SK-N-SH (cell line): ENCODE data around the gene KLHL2. TPM values are rescaled to one million over a fixed set of nuclear protein-coding genes. Genes with fewer than 3 reads are reported as not detected.
A peak's percentile ranks its signal among the peaks of the same experiment; 100 is the strongest.

Experiments
- CTCF ChIA-PET: fragments of 300-600, 350-600 bp; formaldehyde crosslinking; extraction: SDS; loops from one replicate; lab custom pipeline; 2021; lab: Yijun Ruan, JAX
- POLR2A ChIA-PET: fragments of 350-600 bp; sonication (Branson Sonifier 250); formaldehyde crosslinking; extraction: SDS; loops from one replicate; lab custom pipeline; 2020; ENCODE audit warnings: antibody characterized with exemption, inconsistent platforms; lab: Yijun Ruan, JAX
- DNase-seq: peaks from one replicate; pipeline ENCODE4 v3.0.0; 2012
- H2AFZ ChIP-seq: fragments of 200-600 bp; sonication (generic); 2 replicates; pipeline ENCODE4 v1.8.1; 2016; ENCODE audit warnings: antibody characterized with exemption, mild to moderate bottlenecking, low read depth
- H3F3A ChIP-seq: fragments of 200-600 bp; sonication (generic); replicated peaks from 2 replicates; pipeline ENCODE3; 2016; ENCODE audit warnings: antibody characterized with exemption, mild to moderate bottlenecking; ENCODE audit not compliant: insufficient read depth
- H3K27ac ChIP-seq, 2 experiments: fragments of 200-500 bp in 1 of 2; fragments of 200-600 bp in 1 of 2; sonication (Bioruptor generic) in 1 of 2; sonication (generic), shearing (Covaris generic) in 1 of 2; 2 replicates each; pipeline versions ENCODE4 v1.5.1 to v1.6.1; 2014 to 2016; ENCODE audit warnings: low read depth in 2 of 2, inconsistent platforms in 1 of 2, low read length in 1 of 2, mild to moderate bottlenecking in 1 of 2, mixed read lengths in 1 of 2
- H3K27me3 ChIP-seq: fragments of 200-600 bp; sonication (generic), shearing (Covaris generic); 2 replicates; pipeline ENCODE4 v1.6.1; 2016; ENCODE audit warnings: mixed run types; ENCODE audit not compliant: insufficient read depth
- H3K36me3 ChIP-seq, 2 experiments: fragments of 200-500 bp in 1 of 2; fragments of 200-600 bp in 1 of 2; sonication (Bioruptor generic) in 1 of 2; sonication (generic) in 1 of 2; replicated peaks in 1 of 2; 2 replicates each; pipeline versions ENCODE3 to v1.5.1; 2014 to 2016; ENCODE audit warnings: low read length in 1 of 2, mild to moderate bottlenecking in 1 of 2; ENCODE audit not compliant: insufficient read depth in 2 of 2, control insufficient read depth in 1 of 2
- H3K4me1 ChIP-seq, 2 experiments: fragments of 200-500 bp in 1 of 2; fragments of 200-600 bp in 1 of 2; sonication (Bioruptor generic) in 1 of 2; sonication (generic), shearing (Covaris generic) in 1 of 2; 2 replicates each; pipeline versions ENCODE4 v1.5.1 to v1.6.1; 2014 to 2016; ENCODE audit warnings: low read depth in 1 of 2, low read length in 1 of 2, mixed run types in 1 of 2; ENCODE audit not compliant: insufficient read depth in 2 of 2, control insufficient read depth in 1 of 2
- H3K4me2 ChIP-seq: fragments of 200-600 bp; sonication (generic), shearing (Covaris generic); 2 replicates; pipeline ENCODE4 v1.6.1; 2017; ENCODE audit warnings: mixed run types
- H3K4me3 ChIP-seq, 2 experiments: fragments of 200-500 bp in 1 of 2; fragments of 200-600 bp in 1 of 2; sonication (Bioruptor generic) in 1 of 2; sonication (generic), shearing (Covaris generic) in 1 of 2; 2 replicates each; pipeline versions ENCODE4 v1.5.1 to v1.8.1; 2014 to 2016; ENCODE audit warnings: low read depth in 2 of 2, inconsistent platforms in 1 of 2, low read length in 1 of 2, mild to moderate bottlenecking in 1 of 2, mixed read lengths in 1 of 2, moderate library complexity in 1 of 2
- H3K79me2 ChIP-seq: fragments of 200-600 bp; sonication (generic); 2 replicates; pipeline ENCODE4 v1.8.1; 2017; ENCODE audit warnings: mild to moderate bottlenecking; ENCODE audit not compliant: insufficient read depth
- H3K9ac ChIP-seq: fragments of 200-600 bp; sonication (generic); 2 replicates; pipeline ENCODE4 v1.6.1; 2017; ENCODE audit warnings: mixed run types
- H3K9me2 ChIP-seq: fragments of 200-600 bp; sonication (generic); 2 replicates; pipeline ENCODE4 v1.6.1; 2017; ENCODE audit warnings: mixed run types
- H3K9me3 ChIP-seq: fragments of 200-600 bp; sonication (generic); 2 replicates; pipeline ENCODE4 v1.6.1; 2017; ENCODE audit warnings: mixed run types, mild to moderate bottlenecking, moderate library complexity
- H4K20me1 ChIP-seq: fragments of 200-600 bp; sonication (generic); 2 replicates; pipeline ENCODE4 v1.6.1; 2017; ENCODE audit warnings: mild to moderate bottlenecking, mixed run types; ENCODE audit not compliant: insufficient read depth
- CHD2 ChIP-seq: fragments of 150-350 bp; IDR thresholded peaks from 2 replicates; pipeline ENCODE4 v1.6.1; 2018; ENCODE audit warnings: low read length; ENCODE audit not compliant: partially characterized antibody
- EP300 ChIP-seq, 2 experiments: IDR thresholded peaks; 2 replicates each; pipeline versions ENCODE4 v1.4.0 to v1.6.1; 2012; ENCODE audit warnings: borderline replicate concordance in 1 of 2, low read depth in 1 of 2, low read length in 1 of 2
- FOSL2 ChIP-seq: IDR thresholded peaks from 2 replicates; pipeline ENCODE4 v1.4.0; 2012; ENCODE audit warnings: low read depth, mild to moderate bottlenecking, moderate library complexity, borderline replicate concordance
- FOXJ3 ChIP-seq: sonication (generic); formaldehyde crosslinking; IDR thresholded peaks from 2 replicates; pipeline ENCODE4 v1.5.1; 2020; ENCODE audit warnings: mild to moderate bottlenecking, missing genetic modification reagents
- FOXM1 ChIP-seq: IDR thresholded peaks from 2 replicates; pipeline ENCODE4 v1.4.0; 2012; ENCODE audit warnings: low read depth, mild to moderate bottlenecking
- MAX ChIP-seq: IDR thresholded peaks from 2 replicates; pipeline ENCODE4 v1.4.0; 2012; ENCODE audit warnings: low read depth
- MEF2A ChIP-seq: IDR thresholded peaks from 2 replicates; pipeline ENCODE4 v1.4.0; 2012; ENCODE audit warnings: low read depth, borderline replicate concordance
- MXI1 ChIP-seq: IDR thresholded peaks from 2 replicates; pipeline ENCODE4 v1.6.1; 2012; ENCODE audit warnings: mild to moderate bottlenecking, low read depth, low read length, improper control_type of control experiment
- NFIC ChIP-seq: IDR thresholded peaks from 2 replicates; pipeline ENCODE4 v1.4.0; 2012; ENCODE audit warnings: borderline replicate concordance
- NRF1 ChIP-seq: IDR thresholded peaks from 2 replicates; pipeline ENCODE4 v1.6.1; 2012; ENCODE audit warnings: low read depth, mild to moderate bottlenecking, low read length
- RAD21 ChIP-seq: IDR thresholded peaks from 2 replicates; pipeline ENCODE4 v1.6.1; 2012; ENCODE audit warnings: mild to moderate bottlenecking, low read length
- RFX5 ChIP-seq: IDR thresholded peaks from 2 replicates; pipeline ENCODE4 v1.6.1; 2012; ENCODE audit warnings: mild to moderate bottlenecking, improper control_type of control experiment, low read length
- RXRA ChIP-seq: IDR thresholded peaks from 2 replicates; pipeline ENCODE4 v1.4.0; 2012; ENCODE audit warnings: low read depth, mild to moderate bottlenecking, borderline replicate concordance
- SIN3A ChIP-seq: IDR thresholded peaks from 2 replicates; pipeline ENCODE4 v1.6.1; 2012; ENCODE audit warnings: low read depth, mild to moderate bottlenecking, low read length, moderate library complexity, borderline replicate concordance
- SMC3 ChIP-seq: IDR thresholded peaks from 2 replicates; pipeline ENCODE4 v1.6.1; 2012; ENCODE audit warnings: low read depth, low read length, improper control_type of control experiment
- TEAD4 ChIP-seq: IDR thresholded peaks from 2 replicates; pipeline ENCODE4 v1.4.0; 2012; ENCODE audit warnings: mild to moderate bottlenecking, borderline replicate concordance; ENCODE audit not compliant: insufficient read depth
- YY1 ChIP-seq: IDR thresholded peaks from 2 replicates; pipeline ENCODE4 v1.4.0; 2012; ENCODE audit warnings: low read depth, mild to moderate bottlenecking
- WGBS: methylation state at CpG from one replicate; pipeline ENCODE4 v1.1.6; 2017; ENCODE audit warnings: low lambda C conversion rate; 5-methylcytosine and 5-hydroxymethylcytosine counted together
- polyA plus RNA-seq, 3 experiments: library from polyadenylated mRNA; depleted of rRNA; stranded (reverse); fragments of >200 nt; gene quantifications; 2 replicates each; pipeline ENCODE4 v1.2.3, GENCODE V29; 2012
- TF ChIP-seq, protein P1 (sequence below): fragments of 200-600 bp; sonication (generic); IDR thresholded peaks from 2 replicates; pipeline ENCODE4 v1.6.1; 2017; ENCODE audit warnings: antibody characterized with exemption, mild to moderate bottlenecking, moderate library complexity
- TF ChIP-seq, protein P2 (sequence below): IDR thresholded peaks from 2 replicates; pipeline ENCODE4; 2012
- TF ChIP-seq, protein P3 (sequence below): IDR thresholded peaks from 2 replicates; pipeline ENCODE4 v1.4.0; 2012; ENCODE audit warnings: low read depth, borderline replicate concordance

KLHL2 gene
- polyA plus RNA-seq, 1 of the 3 experiments (the other 2 are of a cell fraction): 25.0 TPM

DNA sequence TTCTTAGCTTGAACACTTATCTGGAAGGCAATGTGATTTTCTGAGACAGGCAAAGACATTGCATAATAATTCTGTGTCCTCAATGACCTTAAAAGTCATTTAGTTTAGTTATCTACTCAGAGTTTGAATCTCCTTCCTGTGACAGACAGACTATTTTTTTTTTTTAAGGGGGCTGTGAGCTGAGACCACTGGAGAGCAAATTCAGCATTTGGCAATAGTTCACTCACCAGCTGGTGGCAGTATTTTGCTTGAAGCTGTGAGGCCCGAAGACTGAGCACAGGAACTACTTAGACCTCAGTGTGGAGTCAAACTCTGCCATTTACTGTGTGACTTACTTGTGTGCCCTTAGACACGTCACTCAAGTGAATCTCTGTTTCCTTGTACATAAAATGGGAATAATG is 148.5 kb downstream of the KLHL2 start:
- Histone ChIP-seq H4K20me1 (no peaks in the 10 kb centered on the region), H3K9me2 (no peaks in the 10 kb centered on the region), H3K4me3 (no peak overlapping the region; a peak in 1 of 4 replicates), H3K9ac (no peak overlapping the region), H3F3A (no peaks in the 10 kb centered on the region), H3K4me1 (no peaks in the 10 kb centered on the region), H3K36me3 (no peaks in the 10 kb centered on the region), H3K4me2 (no peak overlapping the region), H3K27me3 (no peaks in the 10 kb centered on the region), H3K79me2 (no peaks in the 10 kb centered on the region), H3K9me3 (no peaks in the 10 kb centered on the region), H2AFZ (no peak overlapping the region), H3K27ac (no peak overlapping the region)
- TF ChIP-seq TEAD4: no peak
- TF ChIP-seq FOXM1: no peak
- TF ChIP-seq EP300 (IDR thresholded peaks at IDR 0.05; ENCODE audit: borderline replicate concordance in 1 of 2, low read depth in 1 of 2, low read length in 1 of 2): no peak
- TF ChIP-seq RAD21: peak; percentile 81
- TF ChIP-seq NFIC: no peak
- no peak for TF ChIP-seq SIN3A
- no peak for TF ChIP-seq FOSL2
- TF ChIP-seq RFX5: no peak
- no peak for TF ChIP-seq RXRA
- TF ChIP-seq MEF2A: no peak
- no peak for TF ChIP-seq FOXJ3 (CRISPR knock-in tag)
- no peak for TF ChIP-seq NRF1
- TF ChIP-seq, protein P1, sequence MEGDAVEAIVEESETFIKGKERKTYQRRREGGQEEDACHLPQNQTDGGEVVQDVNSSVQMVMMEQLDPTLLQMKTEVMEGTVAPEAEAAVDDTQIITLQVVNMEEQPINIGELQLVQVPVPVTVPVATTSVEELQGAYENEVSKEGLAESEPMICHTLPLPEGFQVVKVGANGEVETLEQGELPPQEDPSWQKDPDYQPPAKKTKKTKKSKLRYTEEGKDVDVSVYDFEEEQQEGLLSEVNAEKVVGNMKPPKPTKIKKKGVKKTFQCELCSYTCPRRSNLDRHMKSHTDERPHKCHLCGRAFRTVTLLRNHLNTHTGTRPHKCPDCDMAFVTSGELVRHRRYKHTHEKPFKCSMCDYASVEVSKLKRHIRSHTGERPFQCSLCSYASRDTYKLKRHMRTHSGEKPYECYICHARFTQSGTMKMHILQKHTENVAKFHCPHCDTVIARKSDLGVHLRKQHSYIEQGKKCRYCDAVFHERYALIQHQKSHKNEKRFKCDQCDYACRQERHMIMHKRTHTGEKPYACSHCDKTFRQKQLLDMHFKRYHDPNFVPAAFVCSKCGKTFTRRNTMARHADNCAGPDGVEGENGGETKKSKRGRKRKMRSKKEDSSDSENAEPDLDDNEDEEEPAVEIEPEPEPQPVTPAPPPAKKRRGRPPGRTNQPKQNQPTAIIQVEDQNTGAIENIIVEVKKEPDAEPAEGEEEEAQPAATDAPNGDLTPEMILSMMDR: peak; percentile 56
- no peak for TF ChIP-seq CHD2
- no peak for TF ChIP-seq MXI1
- no peak for TF ChIP-seq MAX
- TF ChIP-seq YY1: no peak
- TF ChIP-seq SMC3: peak; percentile 85
- TF ChIP-seq, protein P2, sequence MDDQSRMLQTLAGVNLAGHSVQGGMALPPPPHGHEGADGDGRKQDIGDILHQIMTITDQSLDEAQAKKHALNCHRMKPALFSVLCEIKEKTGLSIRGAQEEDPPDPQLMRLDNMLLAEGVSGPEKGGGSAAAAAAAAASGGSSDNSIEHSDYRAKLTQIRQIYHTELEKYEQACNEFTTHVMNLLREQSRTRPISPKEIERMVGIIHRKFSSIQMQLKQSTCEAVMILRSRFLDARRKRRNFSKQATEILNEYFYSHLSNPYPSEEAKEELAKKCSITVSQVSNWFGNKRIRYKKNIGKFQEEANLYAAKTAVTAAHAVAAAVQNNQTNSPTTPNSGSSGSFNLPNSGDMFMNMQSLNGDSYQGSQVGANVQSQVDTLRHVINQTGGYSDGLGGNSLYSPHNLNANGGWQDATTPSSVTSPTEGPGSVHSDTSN: no peak
- TF ChIP-seq, protein P3, sequence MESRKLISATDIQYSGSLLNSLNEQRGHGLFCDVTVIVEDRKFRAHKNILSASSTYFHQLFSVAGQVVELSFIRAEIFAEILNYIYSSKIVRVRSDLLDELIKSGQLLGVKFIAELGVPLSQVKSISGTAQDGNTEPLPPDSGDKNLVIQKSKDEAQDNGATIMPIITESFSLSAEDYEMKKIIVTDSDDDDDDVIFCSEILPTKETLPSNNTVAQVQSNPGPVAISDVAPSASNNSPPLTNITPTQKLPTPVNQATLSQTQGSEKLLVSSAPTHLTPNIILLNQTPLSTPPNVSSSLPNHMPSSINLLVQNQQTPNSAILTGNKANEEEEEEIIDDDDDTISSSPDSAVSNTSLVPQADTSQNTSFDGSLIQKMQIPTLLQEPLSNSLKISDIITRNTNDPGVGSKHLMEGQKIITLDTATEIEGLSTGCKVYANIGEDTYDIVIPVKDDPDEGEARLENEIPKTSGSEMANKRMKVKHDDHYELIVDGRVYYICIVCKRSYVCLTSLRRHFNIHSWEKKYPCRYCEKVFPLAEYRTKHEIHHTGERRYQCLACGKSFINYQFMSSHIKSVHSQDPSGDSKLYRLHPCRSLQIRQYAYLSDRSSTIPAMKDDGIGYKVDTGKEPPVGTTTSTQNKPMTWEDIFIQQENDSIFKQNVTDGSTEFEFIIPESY: no peak
- CTCF ChIA-PET: interaction anchor here (0.7 to 8.3 kb wide), 28 partner anchors 9 to 242 kb away, joined by 3 to 64 read pairs (median 6); partner anchors contain the start of gene CPE
- DNase-seq: peak; percentile 47
- WGBS: 7% methylated on average over 2 of the region's 2 CpGs
- POLR2A ChIA-PET: no interaction called here
